Karpas-422 (cell line): ENCODE results near the gene CEP112. TPM values are rescaled to one million over a fixed set of nuclear protein-coding genes. Genes with fewer than 3 reads are reported as not detected.

ENCODE experiments used
- DNase-seq: peaks from one replicate; pipeline ENCODE4 v3.0.0-alpha.2; 2015
- H2AFZ ChIP-seq: fragments of 200-600 bp; sonication (generic); 2 replicates; pipeline ENCODE4 v1.6.1; 2014; ENCODE audit warnings: antibody characterized with exemption, low read length, mixed read lengths
- H3K27ac ChIP-seq: fragments of 200-600 bp; sonication (generic); 2 replicates; pipeline ENCODE4 v1.5.1; 2014; ENCODE audit warnings: mild to moderate bottlenecking, low read length, moderate library complexity
- H3K27me3 ChIP-seq: fragments of 200-600 bp; sonication (generic); 2 replicates; pipeline ENCODE4 v1.6.1; 2014; ENCODE audit warnings: low read length, mixed read lengths
- H3K36me3 ChIP-seq: fragments of 200-600 bp; sonication (generic); 2 replicates; pipeline ENCODE4 v1.6.1; 2014; ENCODE audit warnings: low read length, mixed read lengths; ENCODE audit not compliant: insufficient read depth
- H3K4me1 ChIP-seq: fragments of 200-600 bp; sonication (generic); 2 replicates; pipeline ENCODE4 v1.6.1; 2014; ENCODE audit warnings: mild to moderate bottlenecking, low read length, mixed read lengths
- H3K4me2 ChIP-seq: fragments of 200-600 bp; sonication (generic); 2 replicates; pipeline ENCODE4 v1.6.1; 2014; ENCODE audit warnings: low read length, low read depth, mild to moderate bottlenecking; ENCODE audit not compliant: poor library complexity, severe bottlenecking
- H3K4me3 ChIP-seq: fragments of 200-600 bp; sonication (generic); 2 replicates; pipeline ENCODE4 v1.5.1; 2014; ENCODE audit warnings: mild to moderate bottlenecking, antibody characterized with exemption, low read length, mixed read lengths
- H3K79me2 ChIP-seq: fragments of 200-600 bp; sonication (generic); 2 replicates; pipeline ENCODE4 v1.6.1; 2014; ENCODE audit warnings: mild to moderate bottlenecking, low read length, mixed read lengths
- H3K9ac ChIP-seq: fragments of 200-600 bp; sonication (generic); 2 replicates; pipeline ENCODE4 v1.6.0; 2014; ENCODE audit warnings: low read length
- H3K9me2 ChIP-seq: fragments of 200-600 bp; sonication (generic), shearing (Covaris generic); replicated peaks from 2 replicates; pipeline ENCODE4 v1.6.0; 2014; ENCODE audit warnings: mild to moderate bottlenecking, low read length, moderate library complexity; ENCODE audit not compliant: insufficient read depth
- H3K9me3 ChIP-seq: fragments of 300-700, 200-600 bp; sonication (generic); 2 replicates; pipeline ENCODE4 v1.6.1; 2014; ENCODE audit warnings: low read length, mixed read lengths
- H4K20me1 ChIP-seq: fragments of 200-600 bp; sonication (generic); 2 replicates; pipeline ENCODE4 v1.6.1; 2014; ENCODE audit warnings: mild to moderate bottlenecking, antibody characterized with exemption, low read length, low read depth; ENCODE audit not compliant: insufficient read depth
- total RNA-seq: library from RNA; depleted of rRNA; stranded (reverse); fragments of >200 nt; shearing (Covaris generic); gene quantifications from 2 replicates; pipeline ENCODE4 v1.2.3, GENCODE V29; 2014; ENCODE audit warnings: low replicate concordance

The CEP112 gene
- total RNA-seq, 1 experiment from 2014 or later: not detected

DNA sequence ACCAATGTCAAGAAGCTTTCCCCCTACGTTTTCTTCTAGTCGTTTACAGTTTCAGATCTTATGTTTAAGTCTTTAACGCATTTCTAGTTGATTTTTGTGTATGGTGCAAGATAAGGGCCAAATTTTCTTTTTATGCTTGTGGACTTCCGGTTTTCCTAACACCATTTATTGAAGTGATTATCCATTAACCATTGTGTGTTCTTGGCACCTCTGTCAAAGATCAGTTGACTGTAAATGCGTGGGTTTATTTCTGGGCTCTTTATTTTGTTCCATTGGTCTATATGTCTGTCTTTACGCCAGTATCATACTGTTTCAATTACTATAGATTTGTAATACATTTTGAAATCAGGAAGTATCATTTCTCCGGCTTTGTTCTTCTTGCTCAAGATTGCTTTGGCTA, 49.5 kb downstream of the CEP112 start:
- H3K4me2 ChIP-seq: no peak overlapping the region
- no peaks in the 10 kb centered on the region for H3K79me2 ChIP-seq
- H3K27ac ChIP-seq: no peak overlapping the region
- no peak for DNase-seq
- H3K9me3 ChIP-seq: no peaks in the 10 kb centered on the region
- no peaks in the 10 kb centered on the region for H3K36me3 ChIP-seq
- no peaks in the 10 kb centered on the region for H3K27me3 ChIP-seq
- H4K20me1 ChIP-seq: no peaks in the 10 kb centered on the region
- H3K4me3 ChIP-seq: no peak overlapping the region
- no peak overlapping the region for H3K9ac ChIP-seq
- H2AFZ ChIP-seq: no peak overlapping the region
- no peaks in the 10 kb centered on the region for H3K9me2 ChIP-seq
- no peaks in the 10 kb centered on the region for H3K4me1 ChIP-seq

DNA sequence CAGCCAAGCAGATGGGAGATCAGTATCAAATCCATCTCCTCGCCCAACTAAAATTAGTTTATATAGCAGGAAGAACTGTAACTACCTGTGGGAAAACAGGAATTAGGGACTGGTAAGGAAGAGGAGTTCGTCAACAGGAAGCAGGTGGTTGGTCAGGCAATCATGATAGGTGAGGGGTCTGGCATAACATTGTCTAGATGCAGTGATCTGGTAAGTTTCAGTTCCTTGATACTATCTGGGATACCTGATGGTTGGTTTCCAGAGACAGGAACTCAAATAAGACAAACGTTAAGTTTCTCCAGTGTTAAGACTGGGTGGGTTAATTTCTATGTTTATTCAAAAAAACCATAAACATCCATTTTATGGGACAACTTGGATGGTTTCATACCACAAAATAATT, 53.8 kb downstream of the CEP112 start:
- no peaks in the 10 kb centered on the region for H3K36me3 ChIP-seq
- H3K4me3 ChIP-seq: no peak overlapping the region
- H2AFZ ChIP-seq: no peak overlapping the region
- no peak overlapping the region for H3K9ac ChIP-seq
- H3K27ac ChIP-seq: no peak overlapping the region
- no peaks in the 10 kb centered on the region for H3K9me2 ChIP-seq
- DNase-seq: no peak
- H3K9me3 ChIP-seq: no peaks in the 10 kb centered on the region
- no peaks in the 10 kb centered on the region for H3K27me3 ChIP-seq
- no peaks in the 10 kb centered on the region for H4K20me1 ChIP-seq
- no peaks in the 10 kb centered on the region for H3K79me2 ChIP-seq
- H3K4me1 ChIP-seq: no peaks in the 10 kb centered on the region
- H3K4me2 ChIP-seq: no peak overlapping the region

DNA sequence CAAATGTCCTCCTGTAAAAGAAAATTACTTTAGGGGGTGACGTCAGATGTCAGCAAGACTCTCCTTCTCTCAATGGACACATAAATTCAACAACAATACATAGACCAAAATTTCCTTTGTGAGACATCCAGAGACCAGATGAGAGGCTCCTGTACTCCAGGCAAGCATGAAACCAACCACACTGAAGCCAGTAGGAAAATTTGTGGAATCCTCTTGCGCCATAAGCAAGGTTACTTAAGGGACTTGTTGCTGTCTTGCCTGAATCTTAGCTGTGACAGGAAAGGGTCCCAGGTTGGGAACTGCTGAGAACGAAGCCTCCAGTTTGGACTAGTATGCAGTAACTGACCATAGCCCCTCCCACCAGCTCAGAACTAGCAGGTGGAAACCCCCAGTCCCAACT, 56.0 kb downstream of the CEP112 start:
- Histone ChIP-seq H3K36me3 (no peaks in the 10 kb centered on the region), H3K79me2 (no peaks in the 10 kb centered on the region), H3K9me2 (no peaks in the 10 kb centered on the region), H3K9me3 (no peaks in the 10 kb centered on the region), H3K27me3 (no peaks in the 10 kb centered on the region), H2AFZ (no peak overlapping the region), H3K9ac (no peak overlapping the region), H3K4me1 (no peaks in the 10 kb centered on the region), H4K20me1 (no peaks in the 10 kb centered on the region), H3K4me2 (no peak overlapping the region), H3K4me3 (no peak overlapping the region), H3K27ac (no peak overlapping the region)
- no peak for DNase-seq

DNA sequence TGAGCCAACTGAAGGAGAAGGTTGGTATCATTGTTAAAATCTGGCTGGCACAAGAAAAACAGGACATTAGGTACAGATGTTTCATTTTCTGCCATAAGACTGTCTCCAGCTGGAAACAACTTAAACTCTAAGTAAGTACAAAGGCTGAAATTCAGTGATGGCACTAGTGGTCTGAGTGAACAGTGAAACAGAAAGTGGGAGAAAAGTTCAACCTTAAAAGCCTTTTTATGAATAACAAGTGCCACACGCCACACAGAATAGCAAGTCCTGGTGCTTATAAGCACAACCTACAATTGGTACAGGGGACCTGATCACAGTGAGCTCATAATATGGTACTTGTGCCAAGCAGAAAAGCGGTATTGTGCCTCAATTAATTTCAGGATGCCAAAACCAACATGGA, 56.7 kb downstream of the CEP112 start:
- Histone ChIP-seq H4K20me1 (no peaks in the 10 kb centered on the region), H3K79me2 (no peaks in the 10 kb centered on the region), H3K4me2 (no peak overlapping the region), H3K9ac (no peak overlapping the region), H3K9me3 (no peaks in the 10 kb centered on the region), H3K36me3 (no peaks in the 10 kb centered on the region), H3K4me1 (no peaks in the 10 kb centered on the region), H2AFZ (no peak overlapping the region), H3K27me3 (no peaks in the 10 kb centered on the region), H3K9me2 (no peaks in the 10 kb centered on the region), H3K27ac (no peak overlapping the region), H3K4me3 (no peak overlapping the region)
- no peak for DNase-seq

- Histone ChIP-seq H3K9ac (no peak overlapping the region), H3K9me3 (no peaks in the 10 kb centered on the region), H4K20me1 (no peaks in the 10 kb centered on the region), H3K79me2 (no peaks in the 10 kb centered on the region), H3K36me3 (no peaks in the 10 kb centered on the region), H2AFZ (no peak overlapping the region), H3K9me2 (no peaks in the 10 kb centered on the region), H3K4me1 (no peaks in the 10 kb centered on the region), H3K4me3 (no peak overlapping the region), H3K4me2 (no peak overlapping the region), H3K27ac (no peak overlapping the region), H3K27me3 (no peaks in the 10 kb centered on the region)
- DNase-seq: no peak
These were observed 62.2 kb downstream of the CEP112 start for GRCh38 chr17:66129759-66130158.

GRCh38 chr17:66126231-66126630, 65.7 kb downstream of the CEP112 start:
- Histone ChIP-seq H3K4me3 (no peak overlapping the region), H3K9me2 (no peaks in the 10 kb centered on the region), H4K20me1 (no peaks in the 10 kb centered on the region), H3K36me3 (no peaks in the 10 kb centered on the region), H3K9ac (no peak overlapping the region), H3K9me3 (no peaks in the 10 kb centered on the region), H2AFZ (no peak overlapping the region), H3K27me3 (no peaks in the 10 kb centered on the region), H3K27ac (no peak overlapping the region), H3K4me1 (no peaks in the 10 kb centered on the region), H3K4me2 (no peak overlapping the region), H3K79me2 (no peaks in the 10 kb centered on the region)
- DNase-seq: no peak

DNA sequence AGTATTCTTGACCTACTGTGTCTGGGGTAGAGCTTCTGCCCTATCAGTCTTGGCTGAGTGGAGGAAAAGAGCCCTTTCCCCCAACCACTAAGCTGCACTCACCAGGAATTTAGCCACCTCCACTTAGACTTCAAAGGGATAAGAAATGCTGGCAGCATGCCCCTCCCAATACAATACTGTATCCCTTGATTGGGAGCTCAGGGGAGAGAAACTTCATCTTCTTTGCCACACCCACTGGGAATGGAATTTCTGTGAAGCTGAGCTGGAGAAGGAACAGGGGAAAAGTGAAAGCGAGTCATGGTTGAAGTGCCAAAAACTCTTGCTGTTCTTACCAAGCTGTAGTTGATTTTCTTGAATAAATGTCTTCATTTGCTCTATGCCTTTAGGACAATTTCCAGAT, 68.8 kb downstream of the CEP112 start:
- Histone ChIP-seq H3K4me3 (no peak overlapping the region), H3K27me3 (no peaks in the 10 kb centered on the region), H2AFZ (no peak overlapping the region), H3K9me3 (no peaks in the 10 kb centered on the region), H3K4me2 (no peak overlapping the region), H3K4me1 (no peaks in the 10 kb centered on the region), H3K36me3 (no peaks in the 10 kb centered on the region), H4K20me1 (no peaks in the 10 kb centered on the region), H3K9ac (no peak overlapping the region), H3K27ac (no peak overlapping the region), H3K79me2 (no peaks in the 10 kb centered on the region), H3K9me2 (no peaks in the 10 kb centered on the region)
- no peak for DNase-seq

DNA sequence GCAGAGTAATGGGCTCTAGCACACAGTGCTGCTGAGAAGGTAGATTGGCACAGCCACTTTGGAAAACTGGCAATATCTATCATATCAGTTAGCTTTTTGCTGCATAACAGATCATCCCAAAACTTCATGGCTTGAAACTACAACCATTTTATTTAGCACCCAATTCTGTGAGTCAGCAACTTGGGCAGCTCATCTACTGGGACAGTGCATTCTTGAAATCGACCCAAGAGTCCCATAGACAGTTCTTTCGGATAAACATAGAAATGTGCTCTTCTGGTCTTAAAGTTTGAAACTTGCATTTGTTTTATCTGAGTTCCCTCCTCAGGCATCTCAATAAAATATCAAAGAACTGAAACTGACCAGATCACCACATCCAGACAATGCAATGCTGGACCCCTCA, 76.7 kb downstream of the CEP112 start:
- H3K9me2 ChIP-seq: no peaks in the 10 kb centered on the region
- no peaks in the 10 kb centered on the region for H3K36me3 ChIP-seq
- no peak overlapping the region for H3K9ac ChIP-seq
- no peak for DNase-seq
- H4K20me1 ChIP-seq: no peaks in the 10 kb centered on the region
- H3K4me3 ChIP-seq: no peak overlapping the region
- no peak overlapping the region for H2AFZ ChIP-seq
- no peaks in the 10 kb centered on the region for H3K4me1 ChIP-seq
- no peak overlapping the region for H3K27ac ChIP-seq
- H3K27me3 ChIP-seq: no peaks in the 10 kb centered on the region
- H3K4me2 ChIP-seq: no peak overlapping the region
- no peaks in the 10 kb centered on the region for H3K79me2 ChIP-seq
- H3K9me3 ChIP-seq: no peaks in the 10 kb centered on the region

GRCh38 chr17:66114609-66115008, 77.3 kb downstream of the CEP112 start:
- Histone ChIP-seq H3K4me2 (no peak overlapping the region), H3K27ac (no peak overlapping the region), H3K9me2 (no peaks in the 10 kb centered on the region), H3K4me3 (no peak overlapping the region), H3K4me1 (no peaks in the 10 kb centered on the region), H2AFZ (no peak overlapping the region), H3K79me2 (no peaks in the 10 kb centered on the region), H3K9ac (no peak overlapping the region), H3K9me3 (no peaks in the 10 kb centered on the region), H3K36me3 (no peaks in the 10 kb centered on the region), H3K27me3 (no peaks in the 10 kb centered on the region), H4K20me1 (no peaks in the 10 kb centered on the region)
- DNase-seq: no peak
